Forelimb muscle (tissue), 1 donor: Measurements from ENCODE around the gene KRTAP12-4. TPM values are rescaled to one million over a fixed set of nuclear protein-coding genes. Genes with fewer than 3 reads are reported as not detected.
"Not testable (repeated sequence)": the region's sequence is repeated elsewhere in the genome, so short reads cannot be mapped to it uniquely, and the experiment has no call there.

Source experiments
- DNase-seq: peaks from one replicate; pipeline ENCODE4 v3.0.0-alpha.2; 2013; ENCODE audit warnings: low read depth
- polyA plus RNA-seq: library from polyadenylated mRNA; unstranded; fragments of 120-200 nt; gene quantifications from one replicate; pipeline ENCODE4 v1.2.1, GENCODE V29; 2013; ENCODE audit not compliant: insufficient read length

The KRTAP12-4 gene
- polyA plus RNA-seq, 1 donor: not detected

DNA sequence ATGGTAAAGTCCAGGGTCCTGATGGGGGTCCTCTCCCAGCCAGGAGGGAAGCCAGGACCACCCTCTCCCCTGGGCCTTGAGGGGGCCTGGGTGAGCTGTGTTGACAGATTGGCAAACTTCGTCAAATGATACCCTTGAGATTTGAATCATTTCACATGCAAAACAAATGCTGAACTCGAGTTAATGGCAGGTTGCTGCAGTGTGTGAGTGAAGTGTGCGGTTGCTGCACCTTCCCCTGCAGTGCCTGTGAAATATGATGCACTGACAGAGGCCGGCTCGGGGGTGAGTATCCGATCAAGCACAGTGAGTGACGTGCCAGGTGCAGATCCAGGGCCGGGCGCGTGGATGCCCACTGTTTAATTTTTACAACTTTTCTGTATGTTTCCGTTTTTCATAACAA is 33.2 kb upstream of the KRTAP12-4 start:
- DNase-seq: no peak

DNA sequence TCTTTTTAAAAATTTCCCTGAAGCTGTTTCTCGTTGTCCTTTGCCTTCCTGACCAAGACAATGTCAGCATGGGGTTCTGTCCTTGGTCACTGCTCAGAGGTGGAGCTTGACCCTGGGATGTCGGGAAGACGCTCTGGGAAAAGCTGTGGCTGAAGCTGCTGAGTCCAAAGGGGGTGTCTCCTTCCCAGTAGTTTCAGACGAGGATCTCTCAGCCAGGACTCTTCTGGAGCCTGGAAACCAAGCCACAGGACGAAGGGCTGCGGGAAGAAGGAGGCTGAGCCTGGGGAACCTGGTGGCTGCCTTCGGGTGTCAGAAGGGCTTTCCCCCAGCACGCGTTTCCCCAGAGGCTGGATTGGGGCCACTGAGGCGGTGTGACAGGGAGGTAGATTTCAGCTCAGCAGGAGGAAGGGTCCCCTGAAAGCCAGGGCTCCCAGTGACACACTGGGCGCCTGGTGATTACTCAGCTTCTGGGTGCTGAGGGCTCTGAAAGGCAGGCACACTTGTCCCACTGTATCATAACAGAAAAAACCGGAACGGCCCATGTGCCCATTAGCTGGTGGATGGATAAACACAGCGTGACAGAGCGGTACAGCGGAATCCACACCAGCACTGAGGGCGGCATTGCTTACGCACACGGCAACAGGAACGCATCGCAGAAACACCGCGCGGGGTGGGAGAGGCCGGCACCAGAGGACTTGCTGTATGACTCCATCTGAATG is 32.5 kb upstream of the KRTAP12-4 start:
- DNase-seq: no peak

DNA sequence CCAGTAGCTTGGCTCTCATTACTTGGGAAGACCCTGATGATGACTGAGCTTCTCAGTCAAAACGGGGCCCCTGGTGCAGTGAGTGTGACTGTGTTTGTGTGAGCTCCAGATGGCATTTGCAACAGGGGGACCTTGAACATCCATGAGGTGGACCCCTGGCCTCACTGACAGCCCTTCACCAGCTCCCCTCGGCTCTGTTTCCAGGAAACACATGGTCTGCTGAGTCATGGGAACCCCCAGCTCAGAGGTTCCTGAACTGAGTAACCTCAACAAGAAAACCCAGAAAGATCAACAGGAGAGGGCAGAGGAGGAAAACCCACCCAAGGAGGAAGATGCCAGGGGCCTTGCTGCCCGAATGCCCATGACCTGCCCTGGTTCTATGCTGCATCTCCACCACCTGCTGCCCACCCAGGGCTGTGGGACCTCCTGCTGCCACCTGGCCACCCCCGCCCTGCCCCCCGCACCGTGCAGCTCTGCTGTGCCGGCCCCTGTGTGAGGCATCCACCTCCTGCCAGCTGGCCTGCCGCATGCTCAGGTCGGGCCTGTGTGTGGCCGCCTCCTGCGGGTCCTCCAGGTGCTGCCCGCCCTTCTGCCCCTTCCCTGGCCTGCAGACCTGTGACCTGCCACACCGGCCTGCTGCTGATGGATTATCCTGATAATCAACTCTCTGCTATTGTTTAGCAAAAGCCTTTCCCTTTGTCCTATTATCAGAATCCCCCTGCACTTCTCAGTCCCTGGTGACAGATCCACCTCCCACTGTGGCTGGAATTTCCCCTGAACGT is 31.7 kb upstream of the KRTAP12-4 start:
- no peak for DNase-seq

DNA sequence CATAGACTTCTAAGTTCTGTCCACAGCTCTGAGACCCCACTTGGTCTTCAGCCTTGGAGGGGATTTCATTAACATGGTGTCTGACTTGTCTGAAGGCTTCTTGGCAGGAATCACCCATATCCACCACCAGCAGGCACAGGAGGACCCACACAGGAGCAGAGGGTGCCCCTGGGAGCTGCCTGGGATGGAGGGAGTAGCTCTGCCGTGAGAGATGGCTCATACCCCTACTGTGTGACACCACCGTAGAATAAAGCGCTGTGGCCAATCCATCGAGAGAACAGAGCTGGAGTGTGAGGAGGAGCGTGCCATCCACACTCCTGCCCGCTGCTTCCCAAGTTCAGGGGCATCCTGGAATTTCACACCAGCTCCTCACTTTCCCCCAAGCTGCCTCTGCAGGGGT is 30.6 kb upstream of the KRTAP12-4 start:
- not testable (repeated sequence) for DNase-seq

DNA sequence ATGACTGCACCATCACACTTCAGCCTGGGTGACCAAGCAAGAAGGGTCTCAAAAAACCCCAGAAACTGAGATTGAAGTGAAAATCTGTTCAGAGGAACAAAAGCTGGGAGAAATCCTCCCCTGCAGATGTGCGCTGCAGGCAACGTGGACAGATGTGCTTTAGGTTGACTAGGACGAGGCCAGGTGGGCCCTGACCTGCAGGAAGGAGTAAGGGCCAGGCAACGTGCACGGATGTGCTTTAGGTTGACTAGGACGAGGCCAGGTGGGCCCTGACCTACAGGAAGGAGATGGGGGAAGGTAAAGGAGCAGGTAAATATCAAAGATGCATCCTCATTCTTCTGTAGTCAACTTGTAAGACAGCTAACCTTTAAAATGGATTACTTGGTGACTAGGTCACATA is 30.0 kb upstream of the KRTAP12-4 start:
- DNase-seq: no peak

DNA sequence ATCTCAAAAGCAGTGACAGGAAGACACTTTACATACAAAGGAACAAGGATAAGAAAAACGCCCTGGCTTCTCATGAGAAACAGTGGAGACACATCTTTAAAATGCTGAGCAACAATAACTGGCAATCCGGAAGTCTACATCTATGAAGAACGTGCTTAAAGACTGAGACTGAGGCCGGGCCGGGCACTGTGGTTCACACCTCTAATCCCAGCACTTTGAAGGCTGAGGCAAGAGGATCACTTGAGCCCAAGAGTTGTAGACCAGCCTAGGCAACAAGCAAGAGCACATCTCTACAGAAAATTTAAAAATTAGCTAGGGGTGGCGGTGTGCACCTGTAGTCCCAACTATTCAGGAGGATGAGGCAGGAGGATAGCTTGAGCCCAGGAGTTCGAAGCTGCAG is 29.6 kb upstream of the KRTAP12-4 start:
- DNase-seq: no peak

DNA sequence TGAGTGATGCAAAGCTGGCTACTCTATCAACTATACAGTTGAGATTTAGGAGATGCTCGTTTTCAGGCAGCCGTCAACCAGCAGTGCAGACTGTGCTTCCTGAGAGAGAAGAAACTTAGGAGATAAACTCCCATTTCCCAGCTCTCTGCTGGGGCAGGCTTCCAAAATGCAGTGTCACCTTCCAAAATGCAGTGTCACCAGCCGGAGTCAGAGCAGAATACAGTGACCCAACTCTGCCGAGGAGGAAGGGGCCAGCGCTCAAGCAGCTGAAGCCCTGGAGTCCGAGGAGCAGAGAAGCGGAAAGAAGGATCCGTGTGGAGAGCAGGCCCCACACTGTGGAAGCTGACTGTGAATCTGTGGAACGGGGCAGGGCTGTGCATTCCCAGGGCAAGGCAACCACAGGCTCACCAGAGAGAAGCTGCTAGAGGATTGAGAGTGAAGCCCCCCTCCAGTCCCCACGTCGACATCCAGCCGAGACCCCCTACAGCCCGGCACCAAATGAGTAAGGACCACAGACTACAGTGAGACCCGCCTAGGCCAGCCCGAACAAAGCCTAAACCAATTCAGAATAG is 28.2 kb upstream of the KRTAP12-4 start:
- DNase-seq: no peak

DNA sequence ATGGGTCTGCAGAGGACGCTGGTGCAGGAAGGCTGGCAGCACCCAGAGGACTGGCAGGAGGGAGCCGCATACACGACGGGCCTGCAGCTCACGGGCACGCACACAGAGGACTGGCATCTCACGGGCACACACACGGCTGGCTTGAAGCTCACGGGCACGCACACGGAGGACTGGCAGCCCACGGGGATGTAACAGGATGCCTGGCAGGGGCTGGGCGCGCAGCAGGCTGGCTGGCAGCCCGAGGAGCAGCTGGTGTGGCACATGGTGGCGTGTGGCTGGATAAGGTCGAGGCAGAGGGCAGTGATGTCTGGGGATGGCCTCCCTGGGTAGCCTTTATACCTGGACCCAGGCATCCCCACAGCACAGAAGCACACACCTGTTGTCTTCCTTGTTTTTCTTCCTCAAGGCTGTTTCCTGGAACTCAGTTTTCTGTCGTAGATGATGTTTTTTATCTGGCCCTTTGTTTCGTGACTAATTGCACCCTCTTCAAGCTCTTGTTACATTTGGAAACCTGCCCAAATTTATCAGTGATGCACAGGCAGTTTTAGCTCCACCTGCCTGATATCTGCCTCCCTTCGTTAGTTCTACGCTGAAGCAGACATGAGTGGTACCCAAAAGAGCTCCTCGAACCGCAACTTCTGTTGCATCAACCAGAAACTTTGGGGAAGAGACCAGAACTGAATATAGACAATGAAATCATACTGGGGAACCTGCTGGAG is 27.6 kb upstream of the KRTAP12-4 start, which contains the start of gene KRTAP12-1:
TSS of gene KRTAP12-1 (minus strand) at position 303 of the 719 bp plus-strand sequence. CDS start at position 263, 40 bp downstream.
- DNase-seq: no peak

DNA sequence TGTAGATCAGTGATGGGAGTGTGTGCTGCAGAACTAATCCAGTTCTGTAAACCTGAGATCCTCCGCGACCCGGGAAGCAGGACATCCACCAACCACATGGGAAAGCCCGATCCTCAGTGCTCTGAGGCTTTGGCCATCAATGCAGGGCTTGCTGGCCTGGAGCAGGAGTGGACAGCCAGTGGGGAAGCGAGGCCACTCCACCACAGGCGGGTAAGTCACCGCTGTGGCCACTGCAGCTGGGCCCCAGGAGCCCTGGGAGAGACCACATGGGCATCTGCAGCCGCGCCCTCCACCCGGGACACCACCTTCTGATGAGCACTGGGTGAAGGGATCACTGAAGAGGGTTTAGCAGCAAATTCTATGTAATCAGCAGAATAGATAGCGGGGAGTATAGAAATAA is 26.7 kb upstream of the KRTAP12-4 start:
- DNase-seq: no peak

DNA sequence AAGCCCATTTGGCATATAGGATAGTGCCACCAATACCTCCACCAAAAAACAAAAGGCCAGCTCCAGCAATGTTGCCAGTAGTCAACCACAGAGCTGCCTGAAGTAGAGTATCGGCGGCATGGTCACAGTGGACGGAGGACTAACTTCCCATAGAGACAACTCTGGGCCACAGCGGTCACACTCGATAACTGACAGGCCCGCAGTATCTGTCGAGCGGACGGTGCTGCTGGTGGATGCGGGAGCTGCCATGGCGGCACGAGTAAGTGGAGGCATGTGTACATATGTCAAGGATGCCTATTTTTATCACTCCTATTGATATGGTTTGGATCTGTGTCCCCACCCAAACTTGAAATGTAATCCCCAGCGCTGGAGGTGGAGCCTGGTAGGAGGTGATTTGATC is 23.4 kb upstream of the KRTAP12-4 start:
- no peak for DNase-seq

DNA sequence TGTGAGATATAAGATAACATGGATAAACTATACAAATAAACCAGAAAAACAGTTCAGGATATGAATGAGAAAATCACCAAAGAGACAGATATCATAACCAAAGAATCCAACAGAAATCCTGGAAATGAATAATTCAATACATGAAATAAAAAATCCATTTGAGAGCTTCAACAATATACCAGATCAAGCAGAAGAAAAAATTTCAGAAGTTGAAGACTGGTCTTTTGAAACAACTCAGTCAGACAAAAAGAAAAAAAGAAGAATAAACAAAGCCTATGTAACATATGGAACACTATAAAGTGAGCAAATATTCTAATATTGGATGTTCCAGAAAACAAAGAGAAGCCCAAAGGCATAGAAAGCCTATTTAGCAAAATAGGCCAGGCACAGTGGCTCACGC is 17.5 kb upstream of the KRTAP12-4 start:
- no peak for DNase-seq

DNA sequence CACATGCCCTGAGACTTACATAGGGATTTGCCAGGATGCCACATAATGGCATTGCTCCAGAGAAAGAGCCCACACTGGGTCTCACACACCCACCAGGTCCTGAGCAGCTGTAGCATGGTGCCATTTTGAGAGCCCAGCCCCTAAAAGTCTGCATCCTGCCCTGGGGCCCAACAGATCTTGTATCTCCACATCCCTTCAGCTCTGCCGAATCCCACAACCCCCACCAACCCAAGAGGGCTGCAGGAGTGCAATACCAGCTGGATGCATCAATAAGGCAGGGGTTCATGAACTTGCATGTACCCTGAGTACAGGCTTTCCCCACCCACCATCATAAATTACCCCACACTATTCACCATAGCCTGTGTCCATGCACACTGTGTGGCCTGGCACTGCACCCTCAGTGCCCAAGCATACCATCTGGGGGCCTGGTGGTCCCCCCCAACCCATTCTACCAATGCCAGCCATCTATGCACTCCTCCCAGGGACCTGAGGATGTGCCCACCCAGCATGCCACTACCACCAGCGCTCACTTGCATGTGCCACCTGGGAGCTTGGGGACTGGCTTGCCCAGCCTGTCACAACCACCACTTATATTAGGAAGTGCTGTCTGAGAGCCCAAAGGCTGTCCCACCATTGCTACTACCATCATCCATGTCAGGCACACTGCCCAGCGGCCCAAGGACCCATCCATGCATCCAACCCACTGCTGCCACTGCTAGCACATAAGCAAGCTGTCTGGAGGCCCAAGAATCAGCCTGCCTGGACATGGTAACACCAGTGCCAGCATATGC is 16.4 kb upstream of the KRTAP12-4 start:
- no peak for DNase-seq

DNA sequence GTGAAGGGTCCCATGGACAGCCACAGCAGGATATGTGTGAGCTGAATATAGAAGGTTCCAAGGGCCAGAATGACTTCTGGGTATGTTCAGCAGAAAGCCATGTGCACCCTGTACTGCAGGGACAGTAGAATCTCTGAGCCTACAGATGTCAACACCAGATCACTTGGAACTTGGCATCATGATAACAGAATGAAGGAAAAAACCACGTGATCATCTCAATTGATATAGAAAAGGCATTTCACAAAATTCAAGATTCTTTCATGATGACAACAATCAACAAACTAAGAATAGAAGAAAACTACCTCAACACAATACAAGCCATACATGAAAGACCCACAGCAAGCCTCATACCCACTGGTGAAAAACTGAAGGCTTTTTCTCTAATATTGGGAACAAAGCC is 13.2 kb upstream of the KRTAP12-4 start:
- no peak for DNase-seq

DNA sequence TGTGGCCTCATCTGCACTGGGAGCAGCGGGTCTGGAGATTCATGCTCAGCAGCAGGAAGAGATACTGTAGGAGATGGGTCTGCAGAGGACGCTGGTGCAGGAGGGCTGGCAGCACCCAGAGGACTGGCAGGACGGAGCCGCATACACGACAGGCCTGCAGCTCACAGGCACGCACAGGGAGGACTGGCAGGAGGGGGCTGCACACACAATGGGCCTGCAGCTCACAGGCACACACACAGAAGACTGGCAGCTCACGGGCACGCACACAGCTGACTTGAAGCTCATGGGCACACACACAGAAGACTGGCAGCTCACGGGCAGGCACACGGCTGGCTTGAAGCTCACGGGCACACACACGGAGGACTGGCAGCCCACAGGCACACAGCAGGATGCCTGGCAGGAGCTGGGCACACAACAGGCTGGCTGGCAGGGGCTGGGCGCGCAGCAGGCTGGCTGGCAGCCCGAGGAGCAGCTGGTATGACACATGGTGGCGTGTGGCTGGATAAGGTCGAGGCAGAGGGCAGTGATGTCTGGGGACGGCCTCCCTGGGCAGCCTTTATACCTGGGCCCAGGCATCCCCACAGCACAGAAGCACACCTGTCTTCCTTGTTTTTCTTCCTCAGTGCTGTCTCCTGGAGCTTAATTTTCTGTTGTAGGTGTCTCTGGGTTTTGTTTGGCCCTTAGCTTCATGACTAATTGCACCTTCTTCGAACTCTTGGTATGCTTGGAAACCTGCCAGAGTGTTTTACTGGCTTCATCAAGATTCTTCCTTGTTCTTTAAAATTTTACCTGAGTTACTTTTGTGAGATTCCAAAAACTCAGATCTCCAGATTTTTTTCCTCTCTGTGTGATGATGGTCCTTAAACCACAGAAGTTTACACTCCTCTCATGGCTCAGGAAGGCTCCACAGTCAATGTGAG is 12.2 kb upstream of the KRTAP12-4 start, which contains the start of gene KRTAP12-2:
TSS of gene KRTAP12-2 (minus strand) at position 527 of the 920 bp plus-strand sequence. CDS start at position 486, 41 bp downstream.
- no peak for DNase-seq

DNA sequence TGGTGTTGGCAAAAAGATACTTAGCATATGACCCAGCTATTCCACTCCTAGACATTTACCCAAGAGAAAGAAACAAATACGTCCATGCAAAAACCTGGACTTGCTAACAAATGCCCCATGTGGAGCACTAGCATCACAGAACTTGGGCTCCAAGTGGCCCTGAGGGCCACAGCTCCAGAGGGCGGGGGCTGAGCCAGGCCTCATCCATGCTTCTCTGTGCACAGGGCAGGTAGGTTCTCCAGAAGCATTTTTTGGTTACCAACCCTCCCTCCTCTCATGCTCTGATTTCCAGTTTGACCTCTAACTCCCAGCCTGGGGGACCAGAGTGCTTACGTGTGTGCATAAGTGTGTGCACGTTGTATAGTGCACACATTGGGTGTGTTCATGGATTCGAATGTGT is 10.2 kb upstream of the KRTAP12-4 start:
- no peak for DNase-seq

DNA sequence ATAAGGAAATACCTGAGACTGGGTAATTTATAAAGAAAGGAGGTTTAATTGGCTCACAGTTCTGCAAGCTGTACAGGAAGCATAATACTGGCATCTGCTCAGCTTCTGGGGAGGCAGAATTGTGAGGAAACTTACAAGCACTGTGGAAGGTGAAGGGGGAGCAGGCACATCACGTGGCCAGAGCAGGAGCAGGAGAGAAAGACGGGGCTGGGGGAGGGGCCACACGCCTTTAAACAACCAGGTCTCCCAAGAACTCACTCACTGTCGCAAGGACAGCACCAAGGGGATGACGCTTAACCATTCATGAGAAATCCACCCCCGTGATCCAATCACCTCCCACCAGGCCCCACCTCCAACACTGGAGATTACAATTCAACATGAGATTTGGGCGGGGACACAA is 7.1 kb upstream of the KRTAP12-4 start:
- DNase-seq: not testable (repeated sequence)

DNA sequence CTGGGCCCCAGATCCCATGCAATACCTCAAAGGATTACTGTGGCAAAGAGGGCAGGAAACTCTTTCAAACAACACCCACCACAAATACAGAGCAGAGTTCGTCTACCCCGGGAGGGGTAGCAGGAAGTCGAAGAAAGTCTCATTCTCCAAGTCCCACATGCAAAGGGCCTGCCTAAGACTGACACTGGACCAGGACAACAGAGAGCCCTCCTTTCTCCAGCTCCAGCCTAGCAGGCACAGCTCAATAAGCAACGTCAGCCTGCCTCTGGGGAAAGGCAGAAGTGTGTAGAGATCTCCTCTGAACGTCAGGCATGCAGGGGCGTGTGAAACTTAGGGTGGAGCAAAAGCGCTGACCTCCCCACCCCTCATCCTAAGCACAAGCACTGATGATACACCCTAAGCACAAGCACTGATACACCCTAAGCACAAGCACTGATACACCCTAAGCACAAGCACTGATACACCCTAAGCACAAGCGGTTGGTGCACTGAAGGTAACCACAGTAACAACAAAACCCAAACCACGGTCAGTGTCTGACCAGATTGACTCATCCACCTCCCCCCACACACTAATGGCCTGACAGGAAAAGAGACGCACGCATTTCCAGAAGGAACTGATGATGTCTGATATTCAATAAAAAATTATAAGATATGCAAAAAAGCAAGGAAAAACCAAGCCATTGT is 4.6 kb upstream of the KRTAP12-4 start:
- no peak for DNase-seq

DNA sequence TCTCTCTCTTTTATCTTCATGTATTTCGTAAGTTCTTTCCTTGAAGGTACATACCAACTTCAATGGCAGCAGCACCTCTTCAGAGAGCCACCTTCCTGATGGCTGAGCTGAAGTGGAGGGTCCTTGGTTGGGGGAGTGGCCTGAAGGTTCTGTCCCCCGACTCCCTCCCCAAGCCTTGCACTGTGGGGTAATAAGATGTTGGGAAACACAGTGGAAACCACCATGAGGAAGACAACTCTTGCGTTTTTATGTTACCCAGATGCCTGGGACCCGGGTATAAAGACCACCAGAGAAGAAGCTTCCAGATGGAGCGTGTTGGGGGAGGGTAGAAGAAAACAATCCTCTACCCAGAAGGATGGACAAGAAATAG is 4.1 kb upstream of the KRTAP12-4 start:
- no peak for DNase-seq
